GM19023 (cell line): ENCODE measurements around the gene PDS5A.
"Not testable (repeated sequence)": the region's sequence is repeated elsewhere in the genome, so short reads cannot be mapped to it uniquely, and the experiment has no call there.

Experiments
- ATAC-seq: cut with Tn5 transposase; IDR thresholded peaks from one replicate; pipeline ENCODE4 v1.9.1; 2021; ENCODE audit warnings: mild to moderate bottlenecking, moderate library complexity; ENCODE audit not compliant: unreplicated experiment

Gene PDS5A

GRCh38 chr4:39838431-39838830 lies 139.3 kb downstream of the PDS5A start:
- not testable (repeated sequence) for ATAC-seq

DNA sequence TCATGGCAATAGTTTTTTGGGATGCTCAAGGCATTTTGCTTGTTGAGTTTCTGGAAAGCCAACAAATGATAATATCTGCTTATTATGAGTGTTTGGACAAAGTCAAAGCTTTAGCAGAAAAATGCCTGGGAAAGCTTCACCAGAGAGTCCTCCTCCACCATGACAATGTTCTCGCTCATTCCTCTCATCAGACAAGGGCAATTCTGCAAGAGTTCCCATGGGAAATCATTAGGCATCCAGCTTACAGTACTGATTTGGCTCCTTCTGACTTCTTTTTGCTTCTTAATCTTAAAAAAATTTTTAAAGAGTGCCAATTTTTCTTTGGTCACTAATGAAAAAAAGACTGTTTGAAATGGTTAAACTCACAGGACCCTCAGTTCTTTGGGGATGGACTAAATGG lies 143.4 kb downstream of the PDS5A start:
- ATAC-seq, result no peak

GRCh38 chr4:39825741-39826231 lies 151.9 kb downstream of the PDS5A start:
- ATAC-seq, result no peak

DNA sequence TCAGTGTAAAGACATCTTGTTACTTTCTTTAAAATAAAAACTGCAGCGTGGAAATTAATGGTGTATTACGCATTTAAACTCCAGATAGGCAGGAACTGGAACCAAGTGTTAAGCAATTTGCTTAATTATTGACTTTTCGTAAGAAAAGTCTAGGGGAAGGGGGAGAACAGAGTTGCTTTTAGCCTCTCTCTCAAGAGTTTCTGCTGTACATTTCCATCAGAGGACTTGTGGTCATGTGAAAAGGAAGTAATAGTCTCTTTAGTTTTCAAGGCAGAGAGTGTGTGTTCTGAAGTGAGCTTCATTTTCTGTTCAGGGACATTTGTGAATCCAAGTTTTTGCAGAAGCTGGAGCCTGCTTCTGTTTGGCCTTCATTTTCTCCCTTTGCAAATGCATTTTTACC lies 152.6 kb downstream of the PDS5A start:
- no peak for ATAC-seq

DNA sequence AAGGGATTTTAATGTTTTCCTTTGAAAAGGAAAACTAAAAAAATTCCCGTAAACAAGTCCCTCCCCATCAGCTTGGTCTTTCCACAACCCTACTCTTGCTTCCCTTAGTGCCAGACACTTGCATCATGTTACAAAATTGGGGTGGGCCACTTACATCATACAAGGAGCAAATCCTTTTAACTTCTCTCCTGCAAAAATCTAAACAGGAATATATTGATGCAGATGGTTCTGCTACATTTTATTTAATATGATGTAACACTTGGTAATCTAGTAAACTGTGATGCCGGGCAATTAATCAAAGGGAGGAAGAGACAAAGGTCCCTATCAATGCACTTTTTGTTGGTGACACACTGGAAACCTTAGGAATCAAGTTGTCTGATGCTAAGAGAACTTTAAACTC lies 154.5 kb downstream of the PDS5A start:
- no peak for ATAC-seq

DNA sequence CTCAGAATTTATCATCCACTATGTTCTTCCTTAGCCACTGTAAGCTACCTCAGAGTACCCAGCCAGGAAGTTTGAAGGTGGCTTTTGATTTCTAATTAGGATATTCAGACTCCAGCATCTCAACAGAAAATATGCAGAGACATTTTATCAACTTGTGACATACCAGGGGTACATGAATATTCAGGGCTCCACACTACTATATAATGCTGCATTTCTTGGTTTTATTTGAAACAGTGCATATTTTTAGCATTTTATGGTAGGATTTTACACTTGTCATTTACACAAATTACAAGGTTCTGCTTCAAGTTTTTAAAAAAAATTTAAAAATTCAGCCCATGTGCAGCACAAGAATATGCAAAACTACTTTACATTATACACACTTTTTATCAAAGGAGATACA lies 155.0 kb downstream of the PDS5A start:
- ATAC-seq, result no peak

- no peak for ATAC-seq
Observed at GRCh38 chr4:39821951-39822350, 155.8 kb downstream of the PDS5A start.

GRCh38 chr4:39820186-39820585 lies 157.5 kb downstream of the PDS5A start:
- ATAC-seq, result no peak

GRCh38 chr4:39818646-39819045 lies 159.1 kb downstream of the PDS5A start:
- no peak for ATAC-seq

DNA sequence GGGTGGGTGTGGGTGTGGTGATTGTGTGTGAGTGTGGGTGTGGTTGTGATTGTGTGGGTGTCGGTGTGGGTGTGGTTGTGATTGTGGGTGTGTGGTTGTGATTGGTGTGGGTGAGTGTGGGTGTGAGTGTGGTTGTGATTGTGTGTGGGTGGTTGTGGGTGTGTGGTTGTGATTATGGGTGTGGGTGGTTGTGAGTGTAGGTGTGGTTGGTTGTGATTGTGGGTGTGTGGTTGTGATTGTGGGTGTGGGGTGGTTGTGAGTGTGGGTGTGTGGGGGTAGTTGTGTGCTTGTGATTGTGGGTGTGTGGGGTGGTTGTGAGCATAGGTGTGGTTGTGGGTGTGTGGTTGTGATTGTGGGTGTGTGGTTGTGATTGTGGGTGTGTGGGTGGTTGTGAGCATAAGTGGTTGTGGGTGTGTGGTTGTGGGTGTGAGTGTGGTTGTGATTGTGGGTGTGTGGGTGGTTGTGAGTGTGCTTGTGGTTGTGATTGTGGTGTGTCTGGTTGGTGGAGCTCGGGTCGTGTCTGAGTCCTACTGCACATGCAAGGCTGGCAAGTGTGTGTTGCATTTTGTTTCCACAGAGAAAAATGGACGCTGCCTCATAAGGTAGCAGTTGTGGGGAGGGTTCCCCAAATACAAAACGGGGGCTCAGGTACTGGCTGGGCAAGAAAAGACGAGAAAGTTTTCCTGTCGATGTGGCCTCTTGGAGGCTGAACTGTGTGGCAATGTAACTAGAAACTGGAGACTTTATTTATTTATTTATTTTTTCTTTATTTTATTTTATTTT lies 163.1 kb downstream of the PDS5A start:
- no peak for ATAC-seq

- not testable (repeated sequence) for ATAC-seq
Observed at GRCh38 chr4:39813761-39814160, 163.9 kb downstream of the PDS5A start.

DNA sequence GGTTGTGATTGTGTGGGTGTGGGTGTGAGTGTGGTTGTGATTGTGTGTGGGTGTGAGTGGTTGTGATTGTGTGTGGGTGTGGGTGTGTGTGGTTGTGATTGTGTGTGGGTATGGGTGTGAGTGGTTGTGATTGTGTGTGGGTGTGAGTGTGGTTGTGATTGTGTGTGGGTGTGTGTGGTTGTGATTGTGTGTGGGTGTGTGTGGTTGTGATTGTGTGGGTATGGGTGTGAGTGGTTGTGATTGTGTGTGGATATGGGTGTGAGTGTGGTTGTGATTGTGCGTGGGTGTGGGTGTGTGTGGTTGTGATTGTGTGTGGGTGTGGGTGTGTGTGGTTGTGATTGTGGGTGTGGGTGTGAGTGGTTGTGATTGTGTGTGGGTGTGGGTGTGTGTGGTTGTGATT lies 164.7 kb downstream of the PDS5A start:
- ATAC-seq, result not testable (repeated sequence)

- no peak for ATAC-seq
Observed at GRCh38 chr4:39812500-39812899, 165.2 kb downstream of the PDS5A start.

DNA sequence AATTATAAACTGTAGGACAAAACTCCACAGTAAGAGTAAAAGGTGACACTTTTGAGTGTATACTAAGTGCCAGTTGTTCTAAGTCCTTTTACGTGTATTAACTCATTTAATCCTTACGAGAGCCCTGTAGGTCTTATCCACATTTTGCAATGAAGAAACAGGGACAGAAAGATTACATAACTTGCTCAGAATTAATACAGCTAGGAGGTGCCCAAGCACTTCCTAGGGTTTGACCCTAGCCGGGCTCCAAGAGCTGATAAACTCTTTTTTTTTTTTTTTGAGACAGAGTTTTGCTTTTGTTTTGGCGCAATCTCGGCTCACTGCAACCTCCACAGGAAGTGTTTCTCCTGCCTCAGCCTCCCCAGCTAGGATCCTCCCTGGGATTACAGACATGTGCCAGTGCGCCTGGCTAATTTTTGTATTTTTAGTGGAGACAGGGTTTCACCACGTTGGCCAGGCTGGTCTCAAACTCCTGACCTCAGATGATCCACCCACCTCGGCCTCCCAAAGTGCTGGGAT lies 169.4 kb downstream of the PDS5A start:
- ATAC-seq, result no peak

DNA sequence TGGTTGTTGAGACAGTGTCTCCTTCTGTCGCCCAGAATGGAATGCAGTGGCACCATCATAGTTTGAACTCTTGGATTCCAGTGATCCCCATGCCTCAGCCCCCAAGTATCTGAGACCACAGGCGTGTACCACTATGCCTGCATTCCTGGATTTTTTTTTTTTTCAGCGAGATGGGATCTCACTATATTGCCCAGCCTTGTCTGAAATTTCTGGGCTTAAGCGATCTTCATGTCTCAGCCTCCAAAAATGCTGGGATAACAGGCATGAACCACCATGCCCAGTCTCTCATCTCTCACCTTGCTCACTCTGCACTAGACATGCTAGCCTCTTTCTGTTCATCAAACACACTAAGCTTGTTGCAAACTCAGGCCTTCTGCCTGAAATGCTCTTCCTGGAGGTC lies 175.7 kb downstream of the PDS5A start:
- no peak for ATAC-seq

- not testable (repeated sequence) for ATAC-seq
Observed at GRCh38 chr4:39792976-39793375, 184.7 kb downstream of the PDS5A start.

- ATAC-seq, result no peak
Observed at GRCh38 chr4:39792529-39792928, 185.2 kb downstream of the PDS5A start.

DNA sequence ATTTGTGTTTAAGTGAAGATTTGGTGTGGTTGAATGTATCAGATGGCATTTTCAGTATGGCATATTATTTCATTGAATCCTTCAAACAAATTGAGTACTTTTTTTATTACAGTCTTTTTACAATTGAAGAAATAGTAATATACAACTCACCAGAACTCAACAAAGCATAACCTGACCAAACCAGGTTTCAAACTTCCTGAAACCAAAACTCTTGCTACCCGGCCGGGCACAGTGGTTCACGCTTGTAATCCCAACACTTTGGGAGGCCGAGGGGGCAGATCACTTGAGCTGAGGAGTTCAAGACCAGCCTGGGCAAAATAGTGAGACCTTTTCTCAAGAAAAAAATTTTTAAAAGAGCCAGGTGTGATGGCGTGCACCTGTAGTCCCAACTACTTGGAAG lies 185.6 kb downstream of the PDS5A start:
- no peak for ATAC-seq

DNA sequence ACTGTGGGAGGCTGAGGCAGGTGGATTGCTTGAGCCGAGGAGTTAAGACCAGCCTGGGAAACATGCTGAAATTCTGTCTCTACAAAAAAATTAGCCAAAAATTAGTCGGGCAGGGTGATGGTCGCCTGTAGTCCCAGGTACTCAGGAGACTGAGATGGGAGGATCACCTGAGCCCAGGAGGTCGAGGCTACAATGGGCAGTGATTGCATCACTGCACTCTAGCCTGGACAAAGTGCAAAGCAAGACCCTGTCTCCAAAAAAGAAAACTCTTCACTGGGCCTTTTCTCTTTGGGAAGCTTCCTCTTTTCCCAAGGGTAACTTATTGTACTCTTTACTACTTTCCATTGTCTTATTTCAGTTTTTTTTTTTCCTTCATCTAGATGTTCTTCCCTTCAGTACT lies 190.9 kb downstream of the PDS5A start:
- no peak for ATAC-seq

DNA sequence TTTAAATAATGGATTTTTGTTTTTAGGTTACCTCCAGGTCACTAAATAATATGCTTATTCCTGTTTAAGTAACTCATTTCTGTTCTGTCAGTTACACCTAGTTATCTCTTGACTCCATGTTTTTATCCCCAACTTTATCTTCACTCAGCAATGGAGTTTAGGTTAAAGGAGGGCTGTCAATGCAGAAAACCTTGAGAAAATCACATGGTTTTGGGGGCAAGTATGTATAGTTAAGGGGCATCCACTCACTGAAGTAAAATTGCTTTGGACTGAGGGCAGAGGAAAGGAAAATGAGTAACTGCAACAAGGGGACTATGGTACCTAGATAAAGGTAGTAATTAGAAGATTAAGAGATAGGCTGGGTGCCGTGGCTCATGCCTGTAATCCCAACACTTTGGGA lies 192.6 kb downstream of the PDS5A start:
- ATAC-seq, result no peak

DNA sequence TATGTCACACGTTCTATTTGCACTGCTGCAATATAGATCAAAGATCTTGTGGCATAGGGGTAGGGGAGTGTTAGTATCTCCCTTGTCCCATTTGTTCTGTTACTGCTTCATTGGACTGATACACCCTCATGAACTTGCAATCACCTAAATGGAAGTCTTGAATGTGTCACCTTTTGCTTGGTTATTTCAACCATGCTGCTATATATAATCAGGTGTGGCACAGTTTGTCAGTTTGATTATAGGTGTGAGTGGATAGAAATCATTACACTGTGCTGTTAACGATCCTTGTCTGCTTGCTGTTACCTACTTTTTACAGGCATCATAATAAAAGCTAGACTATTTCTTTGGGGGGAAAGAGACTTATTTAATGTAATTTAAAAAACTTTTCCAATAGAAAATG lies 195.7 kb downstream of the PDS5A start:
- not testable (repeated sequence) for ATAC-seq
